Caco-2 (cell line): ENCODE measurements around the gene ARL6IP4. TPM values are rescaled to one million over a fixed set of nuclear protein-coding genes. Genes with fewer than 3 reads are reported as not detected.

Experiments
- BruUV-seq: library from RNA; stranded (reverse); fragments of 400-500 nt; replicated peaks from 2 replicates; lab custom pipeline; 2021; lab: Mats Ljungman, UMichigan
- CTCF ChIA-PET: fragments of 300-600 bp; sonication (Branson Sonifier 250); formaldehyde crosslinking; loops from one replicate; lab custom pipeline; 2022; ENCODE audit warnings: antibody characterized with exemption; lab: Charles Lee
- POLR2A ChIA-PET: fragments of 300-600 bp; sonication (Branson Sonifier 250); formaldehyde crosslinking; loops from one replicate; lab custom pipeline; 2022; ENCODE audit warnings: antibody characterized with exemption; lab: Charles Lee
- DNase-seq, 2 experiments: peaks; one replicate each; pipeline versions ENCODE4 v3.0.0 to v3.0.0-alpha.2; 2020 to 2022
- H3K27me3 ChIP-seq: replicated peaks from 2 replicates; pipeline ENCODE4 v1.6.0; 2011; ENCODE audit warnings: low read length; ENCODE audit not compliant: control insufficient read depth, insufficient read depth
- H3K36me3 ChIP-seq: 2 replicates; pipeline ENCODE4 v1.5.1; 2011; ENCODE audit warnings: low read length; ENCODE audit not compliant: control insufficient read depth, insufficient read depth
- H3K4me1 ChIP-seq: fragments of 250-450 bp; sonication (Bioruptor Pico); 2 replicates; pipeline ENCODE4 v1.5.1; 2020; ENCODE audit warnings: mild to moderate bottlenecking
- H3K4me3 ChIP-seq: 2 replicates; pipeline ENCODE4 v1.5.1; 2011; ENCODE audit warnings: low read depth, mild to moderate bottlenecking, control low read depth, low read length
- H3K9me3 ChIP-seq: fragments of 250-450 bp; sonication (Bioruptor Pico); 2 replicates; pipeline ENCODE4 v1.5.1; 2020; ENCODE audit warnings: mild to moderate bottlenecking, moderate library complexity
- H3K27ac Mint-ChIP-seq: one replicate; pipeline ENCODE4 v1.8.0; 2022; ENCODE audit warnings: mixed read lengths; ENCODE audit not compliant: unreplicated experiment
- H3K27me3 Mint-ChIP-seq: one replicate; pipeline ENCODE4 v1.8.0; 2022; ENCODE audit warnings: mixed read lengths; ENCODE audit not compliant: insufficient read depth, unreplicated experiment
- H3K36me3 Mint-ChIP-seq: one replicate; pipeline ENCODE4 v1.8.0; 2022; ENCODE audit warnings: mild to moderate bottlenecking, mixed read lengths; ENCODE audit not compliant: insufficient read depth, unreplicated experiment
- H3K4me1 Mint-ChIP-seq: one replicate; pipeline ENCODE4 v1.8.0; 2022; ENCODE audit warnings: low read depth, mixed read lengths; ENCODE audit not compliant: unreplicated experiment
- H3K4me3 Mint-ChIP-seq: one replicate; pipeline ENCODE4 v1.8.0; 2022; ENCODE audit warnings: mild to moderate bottlenecking, moderate library complexity, mixed read lengths; ENCODE audit not compliant: unreplicated experiment
- H3K9me3 Mint-ChIP-seq: one replicate; pipeline ENCODE4 v1.8.0; 2022; ENCODE audit warnings: mixed read lengths; ENCODE audit not compliant: unreplicated experiment
- intact Hi-C: fragments of 100-400 bp; cut with micrococcal nuclease; formaldehyde crosslinking; loops from one replicate; pipeline ENCODE4 v1.10.0; 2022; ENCODE audit not compliant: unreplicated experiment
- total RNA-seq: library from RNA; stranded (reverse); gene quantifications from 2 replicates; pipeline ENCODE4 v1.2.3, GENCODE V29; 2022
- TF ChIP-seq, protein P1 (sequence below), 2 experiments: fragments of 200-600 bp in 1 of 2; IDR thresholded peaks; 1 replicate in 1 of 2; 2 replicates in 1 of 2; pipeline versions ENCODE4 v1.5.1 to v1.8.0; 2011 to 2022; ENCODE audit warnings: antibody characterized with exemption in 1 of 2, control low read depth in 1 of 2, inconsistent platforms in 1 of 2, low read depth in 1 of 2, low read length in 1 of 2, mild to moderate bottlenecking in 1 of 2, moderate library complexity in 1 of 2; ENCODE audit not compliant: insufficient read depth in 1 of 2, severe bottlenecking in 1 of 2, unreplicated experiment in 1 of 2

Gene ARL6IP4
- total RNA-seq, 1 experiment from 2014 or later: 103 TPM

- TF ChIP-seq, protein P1, sequence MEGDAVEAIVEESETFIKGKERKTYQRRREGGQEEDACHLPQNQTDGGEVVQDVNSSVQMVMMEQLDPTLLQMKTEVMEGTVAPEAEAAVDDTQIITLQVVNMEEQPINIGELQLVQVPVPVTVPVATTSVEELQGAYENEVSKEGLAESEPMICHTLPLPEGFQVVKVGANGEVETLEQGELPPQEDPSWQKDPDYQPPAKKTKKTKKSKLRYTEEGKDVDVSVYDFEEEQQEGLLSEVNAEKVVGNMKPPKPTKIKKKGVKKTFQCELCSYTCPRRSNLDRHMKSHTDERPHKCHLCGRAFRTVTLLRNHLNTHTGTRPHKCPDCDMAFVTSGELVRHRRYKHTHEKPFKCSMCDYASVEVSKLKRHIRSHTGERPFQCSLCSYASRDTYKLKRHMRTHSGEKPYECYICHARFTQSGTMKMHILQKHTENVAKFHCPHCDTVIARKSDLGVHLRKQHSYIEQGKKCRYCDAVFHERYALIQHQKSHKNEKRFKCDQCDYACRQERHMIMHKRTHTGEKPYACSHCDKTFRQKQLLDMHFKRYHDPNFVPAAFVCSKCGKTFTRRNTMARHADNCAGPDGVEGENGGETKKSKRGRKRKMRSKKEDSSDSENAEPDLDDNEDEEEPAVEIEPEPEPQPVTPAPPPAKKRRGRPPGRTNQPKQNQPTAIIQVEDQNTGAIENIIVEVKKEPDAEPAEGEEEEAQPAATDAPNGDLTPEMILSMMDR (IDR thresholded peaks at IDR 0.05; ENCODE audit: insufficient read depth in 1 of 2, low read depth in 1 of 2, low read length in 1 of 2, severe bottlenecking in 1 of 2, unreplicated experiment in 1 of 2): no peak
- no peaks in the 10 kb centered on the region for H3K27me3 Mint-ChIP-seq
- ChIA-PET POLR2A (no interaction called here), CTCF (interaction anchor here (0.6 kb wide), 1 partner anchor 753 kb away, joined by 5 read pairs; no protein-coding TSS in a partner anchor)
- Histone ChIP-seq H3K4me1 (peaks cover 8% of the 10 kb centered on the region; the same call in 1 of the 2 replicates), H3K9me3 (no peaks in the 10 kb centered on the region), H3K4me3 (peak overlapping the region; percentile 53), H3K36me3 (no peaks in the 10 kb centered on the region), H3K27me3 (no peaks in the 10 kb centered on the region)
- peaks cover 5% of the 10 kb centered on the region for H3K36me3 Mint-ChIP-seq
- no peaks in the 10 kb centered on the region for H3K9me3 Mint-ChIP-seq
- H3K4me1 Mint-ChIP-seq: peaks cover 5% of the 10 kb centered on the region
- BruUV-seq: no TSS peak
- DNase-seq: no peak
- H3K4me3 Mint-ChIP-seq: peak overlapping the region; percentile 68
- intact Hi-C loops: no loop called here
- H3K27ac Mint-ChIP-seq: no peak overlapping the region
These were observed 15.1 kb upstream of the ARL6IP4 start for GRCh38 chr12:122965321-122965751.

GRCh38 chr12:122965851-122966742, 14.4 kb upstream of the ARL6IP4 start, which contains the start of gene ABCB9:
Gene ABCB9 (minus strand): TSS chr12:122966463. CDS start chr12:122960235, 6,228 bp downstream.
- Mint-ChIP-seq H3K4me1 (peaks cover 5% of the 10 kb centered on the region), H3K27ac (peak within 1 kb of the TSS; percentile 33), H3K27me3 (no peaks in the 10 kb centered on the region), H3K4me3 (peak within 1 kb of the TSS; percentile 68), H3K9me3 (no peaks in the 10 kb centered on the region), H3K36me3 (peaks cover 5% of the 10 kb centered on the region)
- Histone ChIP-seq H3K4me3 (peak within 1 kb of the TSS; percentile 53), H3K27me3 (no peaks in the 10 kb centered on the region), H3K4me1 (peaks cover 8% of the 10 kb centered on the region; the same call in 1 of the 2 replicates), H3K36me3 (no peaks in the 10 kb centered on the region), H3K9me3 (no peaks in the 10 kb centered on the region)
- TF ChIP-seq, protein P1 (IDR thresholded peaks at IDR 0.05; ENCODE audit: insufficient read depth in 1 of 2, low read depth in 1 of 2, low read length in 1 of 2, severe bottlenecking in 1 of 2, unreplicated experiment in 1 of 2): no peak
- POLR2A ChIA-PET: interaction anchor here (0.6 to 1.2 kb wide), 10 partner anchors 9 to 272 kb away, joined by 3 to 9 read pairs (median 4); partner anchors contain the start of genes MPHOSPH9, MTRFR and OGFOD2
- BruUV-seq: TSS peak; percentile 33
- intact Hi-C loops: loop anchor here (1.0 kb wide), 1 partner anchor 8 kb away; no protein-coding TSS in a partner anchor
- CTCF ChIA-PET: interaction anchor here (0.9 kb wide), 2 partner anchors 9 to 13 kb away, joined by 3 to 4 read pairs; partner anchors contain the start of gene OGFOD2
- DNase-seq: peak; percentile 97
